Lower leg skin (tissue), 4 donors: Measurements from ENCODE around the gene ID2. TPM values are rescaled to one million over a fixed set of nuclear protein-coding genes. Genes with fewer than 3 reads are reported as not detected.

Source experiments
- DNase-seq, 2 donors: peaks; one replicate each; pipeline ENCODE4 v3.0.0-alpha.2; 2019; ENCODE audit warnings: low spot score in 2 of 2
- H3K4me3 ChIP-seq: fragments of 200-600 bp; sonication (generic); 2 replicates; pipeline ENCODE4 v1.5.1; 2017; ENCODE audit warnings: mild to moderate bottlenecking, low read depth; ENCODE audit not compliant: poor library complexity, severe bottlenecking
- CTCF ChIP-seq, 3 donors: fragments of 450-650 bp; IDR thresholded peaks; one replicate each; pipeline ENCODE4 v1.5.1; 2016; ENCODE audit warnings: antibody characterized with exemption in 3 of 3, mild to moderate bottlenecking in 3 of 3, moderate library complexity in 2 of 3
- POLR2A ChIP-seq, 2 donors: fragments of 450-650 bp; IDR thresholded peaks; one replicate each; pipeline ENCODE4 v1.6.1; 2016 to 2017; ENCODE audit warnings: antibody characterized with exemption in 2 of 2, mild to moderate bottlenecking in 1 of 2, moderate library complexity in 1 of 2
- WGBS, 2 donors: methylation state at CpG; one replicate each; pipeline ENCODE4 v1.1.5; 2018; 5-methylcytosine and 5-hydroxymethylcytosine counted together
- intact Hi-C: fragments of 100-400 bp; cut with DNase I; formaldehyde crosslinking; loops from one replicate; pipeline ENCODE4 v1.15.0; 2023; ENCODE audit warnings: low total_unique reads
- total RNA-seq, 4 donors: library from RNA; depleted of rRNA; stranded (reverse); fragments of >200 nt; gene quantifications; one replicate each; pipeline ENCODE4 v1.1.0, GENCODE V29; 2016

Gene ID2
- total RNA-seq, 4 donors from 2014 or later: 120 to 271 (median 209) TPM

GRCh38 chr2:8678731-8679566 is 2.9 kb upstream of the ID2 start:
- WGBS, 2 donors: 0 to 1% methylated on average over 19 to 71 of the region's 91 CpGs
- peak overlapping the region; percentile 27 for H3K4me3 ChIP-seq
- intact Hi-C loops: loop anchor here (5.0 kb wide), 1 partner anchor 1073 kb away; no protein-coding TSS in a partner anchor
- TF ChIP-seq CTCF (IDR thresholded peaks at IDR 0.05) (no peak), POLR2A (IDR thresholded peaks at IDR 0.05) (no peak)
- DNase-seq: peak; percentile 92 to 98

- no peak overlapping the region for H3K4me3 ChIP-seq
- intact Hi-C loops: loop anchor here (5.0 kb wide), 1 partner anchor 1073 kb away; no protein-coding TSS in a partner anchor
- 12 to 13% methylated on average over 8 of the region's 8 CpGs for WGBS, 2 donors
- no peak for DNase-seq
- TF ChIP-seq POLR2A (IDR thresholded peaks at IDR 0.05) (no peak), CTCF (IDR thresholded peaks at IDR 0.05) (no peak)
Observed at GRCh38 chr2:8679567-8679826, 2.4 kb upstream of the ID2 start.

GRCh38 chr2:8679827-8680731 is 1.8 kb upstream of the ID2 start:
- H3K4me3 ChIP-seq: no peak overlapping the region
- TF ChIP-seq POLR2A (IDR thresholded peaks at IDR 0.05) (no peak), CTCF (IDR thresholded peaks at IDR 0.05) (no peak)
- peak; percentile 38 to 87 for DNase-seq
- intact Hi-C loops: loop anchor here (5.0 to 10.0 kb wide), 2 partner anchors 135 to 1072 kb away; no protein-coding TSS in a partner anchor
- 17 to 19% methylated on average over 19 of the region's 19 CpGs for WGBS, 2 donors

- intact Hi-C loops: loop anchor here (10.0 kb wide), 1 partner anchor 136 kb away; no protein-coding TSS in a partner anchor
- 2% methylated on average over 30 of the region's 30 CpGs for WGBS, 2 donors
- TF ChIP-seq POLR2A (IDR thresholded peaks at IDR 0.05) (no peak), CTCF (IDR thresholded peaks at IDR 0.05) (no peak)
- peak overlapping the region; percentile 26 for H3K4me3 ChIP-seq
- peak; percentile 62 to 92 for DNase-seq
Observed at GRCh38 chr2:8680822-8681760, 765 bp upstream of the ID2 start.
